Endothelial cell of umbilical vein (primary cell): ENCODE data around the gene DNAH9. TPM values are rescaled to one million over a fixed set of nuclear protein-coding genes. Genes with fewer than 3 reads are reported as not detected.

Experiments
- BruUV-seq: library from RNA; stranded (reverse); fragments of 400-500 nt; replicated peaks from 2 replicates; lab custom pipeline; 2021; lab: Mats Ljungman, UMichigan
- CTCF ChIA-PET: fragments of 300-600, 350-600 bp; sonication (Branson Sonifier 250); formaldehyde crosslinking; loops from one replicate; lab custom pipeline; 2021; ENCODE audit warnings: antibody characterized with exemption, inconsistent platforms; lab: Charles Lee
- POLR2A ChIA-PET: fragments of 300-600, 350-600 bp; sonication (Branson Sonifier 250); formaldehyde crosslinking; loops from one replicate; lab custom pipeline; 2021; ENCODE audit warnings: antibody characterized with exemption, inconsistent platforms; lab: Charles Lee
- DNase-seq: peaks from one replicate; pipeline ENCODE4 v3.0.0-alpha.2; 2011; ENCODE audit warnings: low read depth, low spot score
- FAIRE-seq: peaks from 2 replicates; lab custom pipeline; 2011; peaks lifted over from hg19 to GRCh38; lab: Jason Lieb, UNC
- H2AFZ ChIP-seq: 2 replicates; pipeline ENCODE4 v1.6.0; 2012; ENCODE audit warnings: low read depth, low read length, control low read depth, inconsistent platforms
- H3K27ac ChIP-seq: 2 replicates; pipeline ENCODE4 v1.5.1; 2011; ENCODE audit warnings: low read depth, mild to moderate bottlenecking, control low read depth, low read length, moderate library complexity; ENCODE audit not compliant: insufficient read depth
- H3K27me3 ChIP-seq, 2 experiments: 2 replicates each; pipeline versions ENCODE4 v1.6.0 to v1.6.1; 2011; ENCODE audit warnings: low read length in 2 of 2, mixed read lengths in 1 of 2; ENCODE audit not compliant: control insufficient read depth in 2 of 2, insufficient read depth in 2 of 2
- H3K36me3 ChIP-seq, 2 experiments: 2 replicates in 1 of 2; 3 replicates in 1 of 2; pipeline ENCODE4 v1.5.1; 2011; ENCODE audit warnings: low read length in 2 of 2, mild to moderate bottlenecking in 1 of 2, moderate library complexity in 1 of 2; ENCODE audit not compliant: control insufficient read depth in 2 of 2, insufficient read depth in 2 of 2; ENCODE audit errors: extremely low read depth in 1 of 2
- H3K4me1 ChIP-seq: 3 replicates; pipeline ENCODE4 v1.5.1; 2011; ENCODE audit warnings: mild to moderate bottlenecking, low read length; ENCODE audit not compliant: control insufficient read depth, insufficient read depth; ENCODE audit errors: extremely low read depth
- H3K4me2 ChIP-seq: 2 replicates; pipeline ENCODE4 v1.6.1; 2011; ENCODE audit warnings: low read length, control low read depth, mixed read lengths; ENCODE audit not compliant: insufficient read depth
- H3K4me3 ChIP-seq, 3 experiments: fragments of 200-600 bp in 1 of 3; sonication (generic), shearing (Covaris generic) in 1 of 3; replicated peaks in 1 of 3; 2 replicates each; pipeline ENCODE4 v1.5.1; 2011 to 2016; ENCODE audit warnings: control low read depth in 3 of 3, low read length in 3 of 3, mild to moderate bottlenecking in 2 of 3, inconsistent platforms in 1 of 3, low read depth in 1 of 3, moderate library complexity in 1 of 3; ENCODE audit not compliant: insufficient read depth in 1 of 3
- H3K79me2 ChIP-seq: 2 replicates; pipeline ENCODE4 v1.6.0; 2012; ENCODE audit warnings: low read length, inconsistent platforms; ENCODE audit not compliant: control insufficient read depth, insufficient read depth
- H3K9ac ChIP-seq: replicated peaks from 2 replicates; pipeline ENCODE3; 2011; ENCODE audit warnings: low read length, control low read depth; ENCODE audit not compliant: insufficient read depth; ENCODE audit errors: extremely low read depth
- H3K9me1 ChIP-seq: replicated peaks from 3 replicates; pipeline ENCODE4 v1.6.0; 2011; ENCODE audit warnings: mild to moderate bottlenecking, low read length; ENCODE audit not compliant: control insufficient read depth, insufficient read depth; ENCODE audit errors: extremely low read depth
- H3K9me3 ChIP-seq: replicated peaks from 2 replicates; pipeline ENCODE4 v1.5.1; 2012; ENCODE audit warnings: low read length, inconsistent platforms; ENCODE audit not compliant: control insufficient read depth, insufficient read depth
- H4K20me1 ChIP-seq: replicated peaks from 2 replicates; pipeline ENCODE3; 2011; ENCODE audit warnings: mild to moderate bottlenecking, low read length; ENCODE audit not compliant: control insufficient read depth, insufficient read depth; ENCODE audit errors: extremely low read depth
- EZH2 ChIP-seq: IDR thresholded peaks from 2 replicates; pipeline ENCODE4 v1.6.1; 2012; ENCODE audit warnings: borderline replicate concordance, low read depth, mild to moderate bottlenecking, moderate library complexity, low read length, inconsistent platforms; ENCODE audit not compliant: severe bottlenecking
- FOS ChIP-seq: IDR thresholded peaks from 2 replicates; pipeline ENCODE4 v1.6.1; 2011; ENCODE audit warnings: mild to moderate bottlenecking, low read length, moderate library complexity, borderline replicate concordance; ENCODE audit not compliant: insufficient read depth
- GATA2 ChIP-seq: IDR thresholded peaks from 2 replicates; pipeline ENCODE4 v1.7.0; 2011; ENCODE audit warnings: low read depth, mild to moderate bottlenecking, moderate library complexity, mixed read lengths, low read length; ENCODE audit not compliant: insufficient read length, insufficient read depth
- JUN ChIP-seq: IDR thresholded peaks from 2 replicates; pipeline ENCODE4 v1.6.1; 2011; ENCODE audit warnings: borderline replicate concordance, low read depth; ENCODE audit not compliant: insufficient read length, insufficient read depth
- MYC ChIP-seq: IDR thresholded peaks from one replicate; pipeline ENCODE4 v1.6.1; 2011; ENCODE audit warnings: mild to moderate bottlenecking, low read depth, low read length
- POLR2A ChIP-seq: IDR thresholded peaks from 2 replicates; pipeline ENCODE4 v1.6.1; 2012; ENCODE audit warnings: low read depth, mild to moderate bottlenecking, control low read depth, low read length
- POLR2AphosphoS5 ChIP-seq: IDR thresholded peaks from 2 replicates; pipeline ENCODE4 v1.6.1; 2012; ENCODE audit warnings: low read depth, mild to moderate bottlenecking, control low read depth, low read length, moderate library complexity; ENCODE audit not compliant: insufficient read depth
- dilution Hi-C: fragments of 300-500 bp; cut with MboI; formaldehyde crosslinking; loops from one replicate; pipeline ENCODE4 v1.15.0; 2019; ENCODE audit warnings: low sequenced_read_pairs; ENCODE audit not compliant: extremely low pct_ligation_motif_present
- intact Hi-C: fragments of 100-400 bp; cut with micrococcal nuclease; formaldehyde crosslinking; loops from one replicate; pipeline ENCODE4 v1.10.0; 2022
- polyA plus RNA-seq, 4 experiments: library from polyadenylated mRNA; depleted of rRNA in 3 of 4; stranded (reverse) in 3 of 4; unstranded in 1 of 4; fragments of >200 nt; gene quantifications; 2 replicates each; pipeline versions ENCODE4 v1.2.1 to v1.2.3, GENCODE V29; 2011 to 2012; ENCODE audit warnings: missing spikeins in 1 of 4
- total RNA-seq: library from RNA; stranded (reverse); gene quantifications from 2 replicates; pipeline ENCODE4 v1.2.3, GENCODE V29; 2021
- TF ChIP-seq, protein P1 (sequence below), 2 donors: IDR thresholded peaks; 1 replicate in 1 of 2; 2 replicates in 1 of 2; pipeline ENCODE4 v1.5.1; 2011; ENCODE audit warnings: low read length in 2 of 2, mild to moderate bottlenecking in 2 of 2, moderate library complexity in 2 of 2, control low read depth in 1 of 2, inconsistent platforms in 1 of 2, low read depth in 1 of 2; ENCODE audit not compliant: insufficient read depth in 1 of 2; ENCODE audit errors: extremely low read depth in 1 of 2
- TF ChIP-seq, protein P2 (sequence below): IDR thresholded peaks from 2 replicates; pipeline ENCODE4 v1.6.1; 2011; ENCODE audit not compliant: insufficient read depth, insufficient read length

DNAH9 gene
- total and polyA plus RNA-seq, 2 donors (not counting 3 experiments of a cell fraction or from before 2014, with no cell fraction given) = not detected

GRCh38 chr17:11921296-11921695 lies 323.0 kb downstream of the DNAH9 start:
- POLR2A ChIA-PET = no interaction called here
- dilution Hi-C loops = no loop called here
- no peak overlapping the region for H2AFZ ChIP-seq
- no TSS peak for BruUV-seq
- H3K27ac ChIP-seq = no peak overlapping the region
- TF ChIP-seq GATA2 (no peak), POLR2AphosphoS5 (no peak), POLR2A (no peak), MYC (no peak), FOS (no peak), JUN (no peak), EZH2 (no peak)
- TF ChIP-seq, protein P1, sequence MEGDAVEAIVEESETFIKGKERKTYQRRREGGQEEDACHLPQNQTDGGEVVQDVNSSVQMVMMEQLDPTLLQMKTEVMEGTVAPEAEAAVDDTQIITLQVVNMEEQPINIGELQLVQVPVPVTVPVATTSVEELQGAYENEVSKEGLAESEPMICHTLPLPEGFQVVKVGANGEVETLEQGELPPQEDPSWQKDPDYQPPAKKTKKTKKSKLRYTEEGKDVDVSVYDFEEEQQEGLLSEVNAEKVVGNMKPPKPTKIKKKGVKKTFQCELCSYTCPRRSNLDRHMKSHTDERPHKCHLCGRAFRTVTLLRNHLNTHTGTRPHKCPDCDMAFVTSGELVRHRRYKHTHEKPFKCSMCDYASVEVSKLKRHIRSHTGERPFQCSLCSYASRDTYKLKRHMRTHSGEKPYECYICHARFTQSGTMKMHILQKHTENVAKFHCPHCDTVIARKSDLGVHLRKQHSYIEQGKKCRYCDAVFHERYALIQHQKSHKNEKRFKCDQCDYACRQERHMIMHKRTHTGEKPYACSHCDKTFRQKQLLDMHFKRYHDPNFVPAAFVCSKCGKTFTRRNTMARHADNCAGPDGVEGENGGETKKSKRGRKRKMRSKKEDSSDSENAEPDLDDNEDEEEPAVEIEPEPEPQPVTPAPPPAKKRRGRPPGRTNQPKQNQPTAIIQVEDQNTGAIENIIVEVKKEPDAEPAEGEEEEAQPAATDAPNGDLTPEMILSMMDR (IDR thresholded peaks at IDR 0.05; ENCODE audit: extremely low read depth in 1 of 2, insufficient read depth in 1 of 2, low read depth in 1 of 2, low read length in 2 of 2) = no peak
- TF ChIP-seq, protein P2, sequence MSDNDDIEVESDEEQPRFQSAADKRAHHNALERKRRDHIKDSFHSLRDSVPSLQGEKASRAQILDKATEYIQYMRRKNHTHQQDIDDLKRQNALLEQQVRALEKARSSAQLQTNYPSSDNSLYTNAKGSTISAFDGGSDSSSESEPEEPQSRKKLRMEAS = no peak
- no peak overlapping the region for H3K4me3 ChIP-seq
- H3K27me3 ChIP-seq = no peaks in the 10 kb centered on the region
- no peak overlapping the region for H3K4me2 ChIP-seq
- CTCF ChIA-PET = no interaction called here
- intact Hi-C loops = no loop called here
- H3K79me2 ChIP-seq = no peaks in the 10 kb centered on the region
- no peaks in the 10 kb centered on the region for H3K9me3 ChIP-seq
- no peaks in the 10 kb centered on the region for H4K20me1 ChIP-seq
- no peaks in the 10 kb centered on the region for H3K4me1 ChIP-seq
- H3K9ac ChIP-seq = no peak overlapping the region
- no peaks in the 10 kb centered on the region for H3K9me1 ChIP-seq
- FAIRE-seq (no peak), DNase-seq (no peak)
- H3K36me3 ChIP-seq = no peaks in the 10 kb centered on the region
